Measurements from ENCODE around the gene CBS. TPM values are rescaled to one million over a fixed set of nuclear protein-coding genes. Genes with fewer than 3 reads are reported as not detected.
A peak's percentile ranks its signal among the peaks of the same experiment; 100 is the strongest.
"Not testable (repeated sequence)": the region's sequence is repeated elsewhere in the genome, so short reads cannot be mapped to it uniquely, and the experiment has no call there.

Gene CBS
- total and polyA plus RNA-seq, 2 of the 13 experiments (the other 11 are each of a cell fraction or from before 2014, with no cell fraction given), result 64.7 to 99.3 TPM

DNA sequence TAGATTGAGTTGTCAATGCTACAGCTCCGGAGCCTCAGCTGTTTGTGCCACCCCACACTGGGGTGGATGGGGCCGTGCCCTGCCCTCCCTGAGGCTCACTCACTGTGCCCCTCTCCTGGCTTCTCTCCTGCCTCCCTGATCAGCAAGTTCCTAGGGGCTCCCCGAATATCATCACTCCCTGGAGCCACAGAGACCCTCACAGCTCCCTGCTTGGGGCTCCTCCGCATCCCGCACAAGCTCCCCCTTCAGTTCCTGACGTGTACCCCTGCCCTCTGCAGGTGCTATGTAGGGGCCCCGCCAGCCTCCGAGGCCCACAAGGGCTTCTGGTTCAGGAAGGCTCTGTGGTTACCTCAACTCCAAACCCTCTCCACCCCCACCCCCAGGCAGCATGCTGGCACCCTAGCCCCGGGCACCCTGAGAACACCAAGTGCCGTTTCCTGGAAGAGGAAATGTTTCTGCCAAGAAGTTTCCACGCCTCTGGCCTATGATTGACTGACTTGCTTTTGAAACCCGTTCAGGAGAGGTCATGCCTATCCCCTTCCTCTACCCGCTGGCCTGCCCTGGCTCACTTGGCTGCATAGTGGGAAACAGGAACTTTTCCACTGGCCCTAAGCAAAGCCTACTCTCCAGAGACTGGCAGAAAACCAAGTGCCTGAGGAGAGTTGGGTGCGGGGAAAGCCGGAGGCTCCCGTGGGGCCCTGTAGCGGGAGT, 30.3 kb downstream of the CBS start:
- H3K4me2 ChIP-seq (ENCODE audit: low read depth, low read length), result peak overlapping the region; percentile 65; the same call in 1 of the 2 replicates
- H3K36me3 ChIP-seq (replicated peaks in 1 of 2; ENCODE audit: control insufficient read depth in 1 of 2, insufficient read depth in 2 of 2, low read length in 2 of 2); H3K79me2 ChIP-seq (ENCODE audit: insufficient read depth, low read length); DNase-seq (ENCODE audit: low spot score); in situ Hi-C loops (cut with HindIII; ENCODE audit: extremely low pct_ligation_motif_present, low pct_unique_long_range_greater_than_20kb); FAIRE-seq; H2AFZ ChIP-seq (ENCODE audit: low read length); intact Hi-C loops (cut with micrococcal nuclease; ENCODE audit: unreplicated experiment); CTCF ChIA-PET (ENCODE audit: low intra/inter-chr PET ratio, low total read pairs); H3K4me1 ChIP-seq (ENCODE audit: insufficient read depth, low read length); BruUV-seq (replicated peaks); H3K9ac ChIP-seq (ENCODE audit: insufficient read depth, low read depth, low read length); H4K20me1 ChIP-seq (ENCODE audit: insufficient read depth, low read length); H3K27ac ChIP-seq (ENCODE audit: extremely low read length, insufficient read depth, low read length); H3K27me3 ChIP-seq (ENCODE audit: control insufficient read depth in 1 of 2, insufficient read depth in 2 of 2, low read length in 2 of 2); H3K9me3 ChIP-seq (ENCODE audit: low read length); POLR2A ChIA-PET: not testable (repeated sequence)
- peak overlapping the region in 1 of 3 experiments; percentile 48; a peak in 1 of 6 replicates for H3K4me3 ChIP-seq (replicated peaks in 1 of 3; ENCODE audit: insufficient read depth in 1 of 3, low read depth in 2 of 3, low read length in 3 of 3)
- WGBS (ENCODE audit: low lambda C conversion rate), result 6% methylated on average over 6 of the region's 17 CpGs
- peak; percentile 51 for ATAC-seq
- TF ChIP-seq, protein P1, sequence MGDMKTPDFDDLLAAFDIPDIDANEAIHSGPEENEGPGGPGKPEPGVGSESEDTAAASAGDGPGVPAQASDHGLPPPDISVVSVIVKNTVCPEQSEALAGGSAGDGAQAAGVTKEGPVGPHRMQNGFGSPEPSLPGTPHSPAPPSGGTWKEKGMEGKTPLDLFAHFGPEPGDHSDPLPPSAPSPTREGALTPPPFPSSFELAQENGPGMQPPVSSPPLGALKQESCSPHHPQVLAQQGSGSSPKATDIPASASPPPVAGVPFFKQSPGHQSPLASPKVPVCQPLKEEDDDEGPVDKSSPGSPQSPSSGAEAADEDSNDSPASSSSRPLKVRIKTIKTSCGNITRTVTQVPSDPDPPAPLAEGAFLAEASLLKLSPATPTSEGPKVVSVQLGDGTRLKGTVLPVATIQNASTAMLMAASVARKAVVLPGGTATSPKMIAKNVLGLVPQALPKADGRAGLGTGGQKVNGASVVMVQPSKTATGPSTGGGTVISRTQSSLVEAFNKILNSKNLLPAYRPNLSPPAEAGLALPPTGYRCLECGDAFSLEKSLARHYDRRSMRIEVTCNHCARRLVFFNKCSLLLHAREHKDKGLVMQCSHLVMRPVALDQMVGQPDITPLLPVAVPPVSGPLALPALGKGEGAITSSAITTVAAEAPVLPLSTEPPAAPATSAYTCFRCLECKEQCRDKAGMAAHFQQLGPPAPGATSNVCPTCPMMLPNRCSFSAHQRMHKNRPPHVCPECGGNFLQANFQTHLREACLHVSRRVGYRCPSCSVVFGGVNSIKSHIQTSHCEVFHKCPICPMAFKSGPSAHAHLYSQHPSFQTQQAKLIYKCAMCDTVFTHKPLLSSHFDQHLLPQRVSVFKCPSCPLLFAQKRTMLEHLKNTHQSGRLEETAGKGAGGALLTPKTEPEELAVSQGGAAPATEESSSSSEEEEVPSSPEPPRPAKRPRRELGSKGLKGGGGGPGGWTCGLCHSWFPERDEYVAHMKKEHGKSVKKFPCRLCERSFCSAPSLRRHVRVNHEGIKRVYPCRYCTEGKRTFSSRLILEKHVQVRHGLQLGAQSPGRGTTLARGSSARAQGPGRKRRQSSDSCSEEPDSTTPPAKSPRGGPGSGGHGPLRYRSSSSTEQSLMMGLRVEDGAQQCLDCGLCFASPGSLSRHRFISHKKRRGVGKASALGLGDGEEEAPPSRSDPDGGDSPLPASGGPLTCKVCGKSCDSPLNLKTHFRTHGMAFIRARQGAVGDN (CRISPR knock-in tag; IDR thresholded peaks at IDR 0.05), result peak; percentile 9; the same call in 1 of the 2 replicates

DNA sequence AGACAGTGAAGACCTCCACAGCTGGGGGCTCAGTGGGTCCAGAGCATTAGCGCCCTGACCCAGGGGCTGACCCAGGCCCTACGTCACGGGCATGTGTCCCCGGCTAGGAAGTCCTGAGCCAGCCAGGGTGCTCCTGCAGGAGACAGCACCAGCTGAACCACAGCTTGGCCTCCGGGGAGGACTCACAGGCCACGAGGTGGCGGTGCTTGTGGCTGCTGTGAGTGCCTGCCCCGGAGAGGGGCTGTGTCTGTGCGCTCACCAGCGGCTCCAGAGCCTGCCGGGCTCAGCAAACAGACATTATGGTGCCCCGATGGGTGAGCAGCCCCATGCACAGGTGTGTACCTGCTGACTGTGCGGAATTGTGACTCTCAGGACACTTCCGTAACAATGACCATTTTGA, 31.1 kb downstream of the CBS start:
- H3K27ac ChIP-seq (ENCODE audit: extremely low read length, insufficient read depth, low read length); H2AFZ ChIP-seq (ENCODE audit: low read length); H3K36me3 ChIP-seq (replicated peaks in 1 of 2; ENCODE audit: control insufficient read depth in 1 of 2, insufficient read depth in 2 of 2, low read length in 2 of 2); H3K9ac ChIP-seq (ENCODE audit: insufficient read depth, low read depth, low read length); H3K4me2 ChIP-seq (ENCODE audit: low read depth, low read length); H3K27me3 ChIP-seq (ENCODE audit: control insufficient read depth in 1 of 2, insufficient read depth in 2 of 2, low read length in 2 of 2); in situ Hi-C loops (cut with HindIII; ENCODE audit: extremely low pct_ligation_motif_present, low pct_unique_long_range_greater_than_20kb); H3K79me2 ChIP-seq (ENCODE audit: insufficient read depth, low read length); CTCF ChIA-PET (ENCODE audit: low intra/inter-chr PET ratio, low total read pairs); H3K4me1 ChIP-seq (ENCODE audit: insufficient read depth, low read length); BruUV-seq (replicated peaks); H3K4me3 ChIP-seq (replicated peaks in 1 of 3; ENCODE audit: insufficient read depth in 1 of 3, low read depth in 2 of 3, low read length in 3 of 3); intact Hi-C loops (cut with micrococcal nuclease; ENCODE audit: unreplicated experiment); H4K20me1 ChIP-seq (ENCODE audit: insufficient read depth, low read length); POLR2A ChIA-PET; H3K9me3 ChIP-seq (ENCODE audit: low read length); TF ChIP-seq NR2F6 (IDR thresholded peaks at IDR 0.05): not testable (repeated sequence)
- FAIRE-seq (peak; percentile 81), ATAC-seq (peak; percentile 86), DNase-seq (ENCODE audit: low spot score) (peak; percentile 4)
- no CpG with 5 or more reads among the region's 14 CpGs for WGBS (ENCODE audit: low lambda C conversion rate)
- TF ChIP-seq RAD21 (CRISPR knock-in tag; IDR thresholded peaks at IDR 0.05) (0 out of 2 replicates have a peak, but pooled peaks have one; percentile 39), ZNF263 (CRISPR knock-in tag; IDR thresholded peaks at IDR 0.05) (peak; percentile 95), SAP130 (CRISPR knock-in tag; IDR thresholded peaks at IDR 0.05; ENCODE audit: low read depth) (peak; percentile 36), ZNF768 (CRISPR knock-in tag; IDR thresholded peaks at IDR 0.05) (peak; percentile 16; the same call in 1 of the 2 replicates), NR2F6 (CRISPR knock-in tag; IDR thresholded peaks at IDR 0.05) (0 out of 2 replicates have a peak, but pooled peaks have one; percentile 18), STAG1 (CRISPR knock-in tag; IDR thresholded peaks at IDR 0.05) (peak; percentile 60)
- TF ChIP-seq, protein P2, sequence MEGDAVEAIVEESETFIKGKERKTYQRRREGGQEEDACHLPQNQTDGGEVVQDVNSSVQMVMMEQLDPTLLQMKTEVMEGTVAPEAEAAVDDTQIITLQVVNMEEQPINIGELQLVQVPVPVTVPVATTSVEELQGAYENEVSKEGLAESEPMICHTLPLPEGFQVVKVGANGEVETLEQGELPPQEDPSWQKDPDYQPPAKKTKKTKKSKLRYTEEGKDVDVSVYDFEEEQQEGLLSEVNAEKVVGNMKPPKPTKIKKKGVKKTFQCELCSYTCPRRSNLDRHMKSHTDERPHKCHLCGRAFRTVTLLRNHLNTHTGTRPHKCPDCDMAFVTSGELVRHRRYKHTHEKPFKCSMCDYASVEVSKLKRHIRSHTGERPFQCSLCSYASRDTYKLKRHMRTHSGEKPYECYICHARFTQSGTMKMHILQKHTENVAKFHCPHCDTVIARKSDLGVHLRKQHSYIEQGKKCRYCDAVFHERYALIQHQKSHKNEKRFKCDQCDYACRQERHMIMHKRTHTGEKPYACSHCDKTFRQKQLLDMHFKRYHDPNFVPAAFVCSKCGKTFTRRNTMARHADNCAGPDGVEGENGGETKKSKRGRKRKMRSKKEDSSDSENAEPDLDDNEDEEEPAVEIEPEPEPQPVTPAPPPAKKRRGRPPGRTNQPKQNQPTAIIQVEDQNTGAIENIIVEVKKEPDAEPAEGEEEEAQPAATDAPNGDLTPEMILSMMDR (CRISPR knock-in tag; IDR thresholded peaks at IDR 0.05), result peak; percentile 40
